GM12873 (cell line): Measurements from ENCODE around the gene COL4A6.

Experiments used
- TF ChIP-seq, protein P1 (sequence below): IDR thresholded peaks from 2 replicates; pipeline ENCODE4 v1.5.1; 2012; ENCODE audit warnings: low read depth, mild to moderate bottlenecking, moderate library complexity, low read length, control low read depth; ENCODE audit not compliant: insufficient read depth; ENCODE audit errors: missing control alignments

Gene COL4A6

DNA sequence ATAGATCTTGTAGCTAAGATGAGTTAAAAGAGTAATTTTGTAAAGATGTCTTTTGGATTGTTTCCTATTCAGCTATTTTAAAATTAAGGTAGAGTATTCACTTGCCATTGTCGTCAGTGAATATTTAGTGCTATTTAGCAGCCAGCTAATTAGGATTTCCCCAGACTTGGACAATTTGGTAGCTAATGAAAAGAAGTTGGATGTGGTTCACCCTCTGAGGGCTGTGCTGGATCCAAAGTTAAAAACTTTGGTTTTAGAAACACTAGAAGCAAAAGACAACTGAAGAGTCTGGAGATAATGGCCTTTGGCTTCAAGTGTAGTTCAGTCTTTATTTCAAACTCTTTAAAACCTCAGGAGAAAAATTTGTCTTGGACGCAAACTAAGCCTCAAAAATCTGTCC lies 305.3 kb downstream of the COL4A6 start:
- TF ChIP-seq, protein P1, sequence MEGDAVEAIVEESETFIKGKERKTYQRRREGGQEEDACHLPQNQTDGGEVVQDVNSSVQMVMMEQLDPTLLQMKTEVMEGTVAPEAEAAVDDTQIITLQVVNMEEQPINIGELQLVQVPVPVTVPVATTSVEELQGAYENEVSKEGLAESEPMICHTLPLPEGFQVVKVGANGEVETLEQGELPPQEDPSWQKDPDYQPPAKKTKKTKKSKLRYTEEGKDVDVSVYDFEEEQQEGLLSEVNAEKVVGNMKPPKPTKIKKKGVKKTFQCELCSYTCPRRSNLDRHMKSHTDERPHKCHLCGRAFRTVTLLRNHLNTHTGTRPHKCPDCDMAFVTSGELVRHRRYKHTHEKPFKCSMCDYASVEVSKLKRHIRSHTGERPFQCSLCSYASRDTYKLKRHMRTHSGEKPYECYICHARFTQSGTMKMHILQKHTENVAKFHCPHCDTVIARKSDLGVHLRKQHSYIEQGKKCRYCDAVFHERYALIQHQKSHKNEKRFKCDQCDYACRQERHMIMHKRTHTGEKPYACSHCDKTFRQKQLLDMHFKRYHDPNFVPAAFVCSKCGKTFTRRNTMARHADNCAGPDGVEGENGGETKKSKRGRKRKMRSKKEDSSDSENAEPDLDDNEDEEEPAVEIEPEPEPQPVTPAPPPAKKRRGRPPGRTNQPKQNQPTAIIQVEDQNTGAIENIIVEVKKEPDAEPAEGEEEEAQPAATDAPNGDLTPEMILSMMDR: no peak

DNA sequence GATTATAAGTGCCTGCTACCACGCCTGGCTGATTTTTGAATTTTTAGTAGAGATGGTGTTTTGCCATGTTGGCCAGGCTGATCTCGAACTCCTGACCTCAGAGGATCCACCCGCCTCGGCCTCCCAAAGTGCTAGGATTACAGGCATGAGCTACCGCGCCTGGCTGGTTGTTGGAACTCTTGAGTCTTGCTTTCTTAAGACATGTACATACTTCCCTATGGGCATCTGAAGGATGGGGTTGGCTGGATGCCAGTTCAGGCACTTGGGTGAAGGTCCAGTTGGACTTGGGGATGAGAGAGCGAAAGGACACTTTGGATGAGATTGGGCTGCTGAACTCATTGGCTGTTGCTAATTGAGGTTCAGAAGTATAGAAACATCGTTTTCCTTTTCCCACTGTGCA lies 306.2 kb downstream of the COL4A6 start:
- TF ChIP-seq, protein P1: no peak

DNA sequence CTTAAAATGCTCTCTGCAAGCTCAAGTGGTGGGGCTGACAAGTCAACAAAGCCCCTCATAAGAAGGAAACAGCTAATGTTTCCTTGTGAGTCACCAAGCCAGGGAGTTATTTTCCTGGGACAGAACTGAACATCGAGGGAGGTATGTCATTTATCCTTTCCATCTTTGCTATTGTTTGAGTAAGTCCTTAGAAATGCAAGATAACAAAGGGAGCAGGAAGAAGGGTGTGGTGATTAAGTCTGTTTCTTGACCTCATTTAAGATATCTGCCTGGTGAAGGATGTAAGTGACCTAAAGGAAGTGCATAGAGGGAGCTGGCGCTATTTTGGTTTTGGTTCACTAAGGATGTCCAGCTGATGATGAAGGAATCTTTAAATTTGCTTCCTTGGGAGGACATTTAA lies 306.8 kb downstream of the COL4A6 start:
- TF ChIP-seq, protein P1: no peak

DNA sequence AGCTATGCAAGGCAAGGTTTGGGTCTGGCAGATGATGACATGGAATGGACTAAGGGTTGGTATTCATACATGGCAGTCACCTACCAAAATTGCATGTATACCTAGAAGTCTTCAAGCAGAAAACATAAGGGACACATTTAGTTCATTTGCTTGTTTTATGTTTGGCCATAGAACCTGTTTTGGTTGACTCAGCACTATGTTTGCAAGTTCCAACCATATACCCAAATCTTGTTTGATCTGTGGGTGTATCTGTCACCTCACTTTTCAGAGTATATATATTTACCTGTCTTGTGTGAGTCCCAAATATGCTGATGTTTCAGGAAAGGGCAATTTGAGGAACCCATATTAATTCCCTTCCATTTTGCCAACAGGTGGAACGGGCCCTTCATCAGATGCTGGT lies 307.3 kb downstream of the COL4A6 start:
- TF ChIP-seq, protein P1: no peak

DNA sequence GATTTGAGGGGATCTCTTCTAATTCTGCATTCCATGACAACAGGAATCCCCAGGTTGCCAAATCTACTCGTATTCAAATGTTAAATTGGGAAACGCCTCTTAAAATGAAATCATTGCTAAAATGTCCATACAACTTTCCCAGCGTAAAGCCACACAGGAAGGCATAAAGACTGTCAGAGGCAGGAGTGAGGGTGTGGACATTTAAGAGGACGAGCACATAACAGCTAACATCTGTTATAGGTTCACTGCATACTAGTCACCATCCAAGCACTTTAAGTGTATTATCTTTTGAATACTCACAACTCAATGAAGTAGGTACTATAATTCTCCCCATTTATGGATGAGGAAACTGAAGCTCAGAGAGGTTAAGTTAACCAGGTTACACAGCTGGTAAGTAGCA lies 311.1 kb downstream of the COL4A6 start:
- TF ChIP-seq, protein P1: no peak

DNA sequence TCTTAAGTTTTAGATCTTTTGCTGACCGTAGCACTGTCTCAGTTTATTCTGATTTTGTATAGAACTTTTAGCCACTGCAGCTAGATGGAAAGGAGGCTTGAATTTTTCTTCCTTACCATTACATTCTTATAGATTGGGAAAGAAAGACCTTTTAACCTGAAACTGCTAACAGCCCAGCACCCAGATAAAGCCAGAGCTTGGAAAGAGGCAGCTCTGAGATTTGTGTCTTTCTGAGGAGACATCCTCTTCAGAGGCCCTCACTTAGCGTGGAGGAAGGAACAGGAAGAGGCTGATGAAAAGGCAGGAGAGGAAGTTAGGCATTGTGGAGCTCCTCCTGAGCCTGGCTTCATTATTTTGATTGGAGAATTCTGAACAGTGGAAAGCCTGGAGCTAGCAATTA lies 311.6 kb downstream of the COL4A6 start:
- TF ChIP-seq, protein P1: no peak

DNA sequence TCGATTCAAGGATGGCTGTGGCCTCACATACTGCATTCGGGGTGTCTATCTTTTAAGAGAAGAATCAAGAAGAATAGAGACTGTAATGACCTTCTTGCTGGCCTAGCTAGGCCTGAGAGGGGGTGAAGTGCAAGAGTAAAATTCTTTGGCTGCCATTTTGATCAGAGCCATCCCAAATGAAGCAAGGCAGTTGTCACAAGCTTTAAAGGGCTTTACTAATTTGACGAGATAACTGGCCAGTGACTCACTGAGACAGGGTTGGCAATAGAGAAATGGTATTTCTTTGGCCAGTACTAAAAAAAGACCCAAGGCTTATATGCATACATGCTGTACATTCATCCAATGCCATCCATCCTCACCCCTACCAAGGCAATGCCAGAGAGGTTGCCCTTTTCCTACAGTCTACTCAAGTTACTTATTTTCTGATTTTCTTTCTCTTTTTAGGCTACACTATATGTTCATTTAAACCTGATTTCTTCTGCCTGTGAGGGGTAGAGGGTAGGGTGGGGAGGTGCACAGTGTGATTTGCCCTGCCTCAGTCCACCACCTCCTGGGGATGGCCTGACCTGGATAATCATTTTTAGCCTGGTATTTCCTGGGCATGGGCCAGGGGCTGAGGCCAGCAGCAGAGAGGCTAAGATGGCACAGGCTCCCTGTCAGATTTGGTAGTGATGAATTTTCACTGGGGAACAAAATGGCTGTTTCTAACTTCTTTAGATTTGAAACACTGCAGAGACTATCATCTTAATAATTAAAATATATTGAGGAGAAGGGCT lies 314.4 kb downstream of the COL4A6 start:
- TF ChIP-seq, protein P1: no peak

DNA sequence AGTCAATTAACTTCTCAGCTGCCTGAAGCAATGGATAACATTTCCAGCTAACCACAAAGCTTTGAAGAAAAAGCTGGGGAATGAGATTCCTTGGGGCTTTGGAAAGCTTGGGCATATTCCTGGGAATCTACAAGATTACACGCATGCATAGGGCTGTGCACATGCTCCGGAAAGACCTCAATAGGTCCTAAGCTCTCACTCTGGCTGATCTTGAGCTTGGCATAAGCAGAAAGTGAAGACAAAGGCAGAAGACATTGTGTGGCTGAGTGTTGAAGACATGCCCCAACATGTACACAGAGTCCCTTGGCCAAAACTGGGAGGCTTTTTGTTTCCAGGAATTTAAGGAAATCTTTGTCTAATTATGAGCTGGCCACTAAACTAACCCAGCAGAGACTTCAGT lies 315.5 kb downstream of the COL4A6 start:
- TF ChIP-seq, protein P1: no peak
